K562 (cell line): ENCODE measurements around the gene DCAF5. TPM values are rescaled to one million over a fixed set of nuclear protein-coding genes. Genes with fewer than 3 reads are reported as not detected.
A peak's percentile ranks its signal among the peaks of the same experiment; 100 is the strongest.

Experiments used
- DIDO1 ChIP-seq: fragments of 450-650 bp; IDR thresholded peaks from 2 replicates; pipeline ENCODE4 v1.6.1; 2016; ENCODE audit warnings: low read depth, missing biosample characterization, missing genetic modification characterization
- DMBX1 ChIP-seq: fragments of 250-450 bp; sonication (Bioruptor Pico); IDR thresholded peaks from 2 replicates; pipeline ENCODE4 v1.8.0; 2022; ENCODE audit warnings: inconsistent platforms, mild to moderate bottlenecking, moderate library complexity, borderline replicate concordance
- E4F1 ChIP-seq: fragments of 250-450 bp; sonication (Bioruptor Pico); IDR thresholded peaks from 2 replicates; pipeline ENCODE4 v1.5.0; 2021; ENCODE audit warnings: mild to moderate bottlenecking, borderline replicate concordance
- FOXK2 ChIP-seq, 2 experiments: fragments of 450-650 bp; IDR thresholded peaks in 1 of 2; conservative IDR thresholded peaks in 1 of 2; 2 replicates each; pipeline ENCODE4 v1.6.1; 2016; ENCODE audit warnings: low read depth in 2 of 2, mild to moderate bottlenecking in 1 of 2
- NCOA4 ChIP-seq: fragments of 450-650 bp; IDR thresholded peaks from 2 replicates; pipeline ENCODE4 v1.6.1; 2018; ENCODE audit warnings: mild to moderate bottlenecking; ENCODE audit not compliant: partially characterized antibody
- NFATC3 ChIP-seq: fragments of 450-650 bp; IDR thresholded peaks from 2 replicates; pipeline ENCODE4 v1.6.1; 2017; ENCODE audit warnings: mild to moderate bottlenecking
- NFIC ChIP-seq: fragments of 450-650 bp; IDR thresholded peaks from 2 replicates; pipeline ENCODE4 v1.6.1; 2017; ENCODE audit warnings: mild to moderate bottlenecking, inconsistent platforms
- RFX5 ChIP-seq: IDR thresholded peaks from 2 replicates; pipeline ENCODE4 v1.6.1; 2011; ENCODE audit warnings: low read depth, mild to moderate bottlenecking, improper control_type of control experiment, low read length
- polyA plus RNA-seq, 8 experiments: library from polyadenylated mRNA; depleted of rRNA in 4 of 8; stranded (reverse) in 5 of 8; unstranded in 3 of 8; fragments of >200 nt; fragmentation: Nextera tagmentation in 2 of 8; fragmentation: Illumina TruSeq in 1 of 8; extraction: Ambion mirVana in 2 of 8; extraction: Trizol in 1 of 8; gene quantifications; 2 replicates each; pipeline versions ENCODE4 v1.2.1 to v1.2.3, GENCODE V29; 2011 to 2014; ENCODE audit warnings: inconsistent platforms in 1 of 8, missing spikeins in 1 of 8
- total RNA-seq, 7 experiments: library from RNA; depleted of rRNA in 6 of 7; stranded (reverse); fragments of >200 nt in 6 of 7; fragmentation: Illumina TruSeq in 2 of 7; extraction: Trizol in 2 of 7; gene quantifications; 2 replicates each; pipeline versions ENCODE4 v1.2.1 to v1.2.3, GENCODE V29; 2011 to 2021; ENCODE audit warnings: low replicate concordance in 1 of 7
- TF ChIP-seq, protein P1 (sequence below): fragments of 450-650 bp; IDR thresholded peaks from 2 replicates; pipeline ENCODE4 v1.6.1; 2016; ENCODE audit warnings: missing biosample characterization, missing genetic modification characterization
- TF ChIP-seq, protein P2 (sequence below): IDR thresholded peaks from 2 replicates; pipeline ENCODE4 v1.6.1; 2012; ENCODE audit warnings: low read depth, low read length, improper control_type of control experiment, borderline replicate concordance
- TF ChIP-seq, protein P3 (sequence below): fragments of 200-800 bp; sonication (Bioruptor generic); IDR thresholded peaks from 2 replicates; pipeline ENCODE4 v1.6.1; 2017; ENCODE audit warnings: missing genetic modification characterization, missing compliant biosample characterization

The DCAF5 gene
- total and polyA plus RNA-seq, 9 of the 15 experiments (the other 6 are each of a cell fraction or from before 2014, with no cell fraction given) = 5.6 to 24.1 (median 12.7) TPM

GRCh38 chr14:69133206-69134125 lies 19.5 kb downstream of the DCAF5 start (continued):
- peak; percentile 30; the same call in 1 of the 2 replicates for TF ChIP-seq DMBX1 (CRISPR knock-in tag)
- TF ChIP-seq RFX5 = no peak
- no peak for TF ChIP-seq NFIC
- TF ChIP-seq, protein P1, sequence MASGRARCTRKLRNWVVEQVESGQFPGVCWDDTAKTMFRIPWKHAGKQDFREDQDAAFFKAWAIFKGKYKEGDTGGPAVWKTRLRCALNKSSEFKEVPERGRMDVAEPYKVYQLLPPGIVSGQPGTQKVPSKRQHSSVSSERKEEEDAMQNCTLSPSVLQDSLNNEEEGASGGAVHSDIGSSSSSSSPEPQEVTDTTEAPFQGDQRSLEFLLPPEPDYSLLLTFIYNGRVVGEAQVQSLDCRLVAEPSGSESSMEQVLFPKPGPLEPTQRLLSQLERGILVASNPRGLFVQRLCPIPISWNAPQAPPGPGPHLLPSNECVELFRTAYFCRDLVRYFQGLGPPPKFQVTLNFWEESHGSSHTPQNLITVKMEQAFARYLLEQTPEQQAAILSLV (tag) = peak; percentile 64; the same call in 1 of the 2 replicates
- TF ChIP-seq, protein P2, sequence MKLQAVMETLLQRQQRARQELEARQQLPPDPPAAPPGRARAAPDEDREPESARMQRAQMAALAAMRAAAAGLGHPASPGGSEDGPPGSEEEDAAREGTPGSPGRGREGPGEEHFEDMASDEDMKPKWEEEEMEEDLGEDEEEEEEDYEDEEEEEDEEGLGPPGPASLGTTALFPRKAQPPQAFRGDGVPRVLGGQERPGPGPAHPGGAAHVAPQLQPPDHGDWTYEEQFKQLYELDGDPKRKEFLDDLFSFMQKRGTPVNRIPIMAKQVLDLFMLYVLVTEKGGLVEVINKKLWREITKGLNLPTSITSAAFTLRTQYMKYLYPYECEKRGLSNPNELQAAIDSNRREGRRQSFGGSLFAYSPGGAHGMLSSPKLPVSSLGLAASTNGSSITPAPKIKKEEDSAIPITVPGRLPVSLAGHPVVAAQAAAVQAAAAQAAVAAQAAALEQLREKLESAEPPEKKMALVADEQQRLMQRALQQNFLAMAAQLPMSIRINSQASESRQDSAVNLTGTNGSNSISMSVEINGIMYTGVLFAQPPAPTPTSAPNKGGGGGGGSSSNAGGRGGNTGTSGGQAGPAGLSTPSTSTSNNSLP = peak; percentile 21; the same call in 1 of the 2 replicates
- no peak for TF ChIP-seq NFATC3
- TF ChIP-seq, protein P3, sequence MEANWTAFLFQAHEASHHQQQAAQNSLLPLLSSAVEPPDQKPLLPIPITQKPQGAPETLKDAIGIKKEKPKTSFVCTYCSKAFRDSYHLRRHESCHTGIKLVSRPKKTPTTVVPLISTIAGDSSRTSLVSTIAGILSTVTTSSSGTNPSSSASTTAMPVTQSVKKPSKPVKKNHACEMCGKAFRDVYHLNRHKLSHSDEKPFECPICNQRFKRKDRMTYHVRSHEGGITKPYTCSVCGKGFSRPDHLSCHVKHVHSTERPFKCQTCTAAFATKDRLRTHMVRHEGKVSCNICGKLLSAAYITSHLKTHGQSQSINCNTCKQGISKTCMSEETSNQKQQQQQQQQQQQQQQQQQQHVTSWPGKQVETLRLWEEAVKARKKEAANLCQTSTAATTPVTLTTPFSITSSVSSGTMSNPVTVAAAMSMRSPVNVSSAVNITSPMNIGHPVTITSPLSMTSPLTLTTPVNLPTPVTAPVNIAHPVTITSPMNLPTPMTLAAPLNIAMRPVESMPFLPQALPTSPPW (CRISPR knock-in tag) = peak; percentile 44
- no peak for TF ChIP-seq NCOA4
- TF ChIP-seq FOXK2 (conservative IDR thresholded peaks at IDR 0.05 in 1 of 2, IDR thresholded peaks at IDR 0.05 in 1 of 2; ENCODE audit: low read depth in 2 of 2) = no peak
- no peak for TF ChIP-seq DIDO1 (tag)
- no peak for TF ChIP-seq E4F1 (CRISPR knock-in tag)
